ENCODE measurements around the gene ZYG11B. TPM values are rescaled to one million over a fixed set of nuclear protein-coding genes. Genes with fewer than 3 reads are reported as not detected.

ZYG11B gene
- total and polyA plus RNA-seq, 12 donors, result 9.1 to 84.3 (median 63.6) TPM

GRCh38 chr1:52876843-52877242 lies 150.6 kb downstream of the ZYG11B start:
- 62 to 77% methylated on average over 2 of the region's 2 CpGs for WGBS, 2 donors
- no peak for ATAC-seq
- Histone ChIP-seq H3K9me3 (no peaks in the 10 kb centered on the region), H3K27ac (no peak overlapping the region), H3K4me1 (no peaks in the 10 kb centered on the region), H3K27me3 (peaks cover 0 to 6% (median 0%) of the 10 kb centered on the region in 7 donors), H3K36me3 (no peaks in the 10 kb centered on the region), H3K4me3 (no peak overlapping the region)
- DNase-seq, result no peak
- TF ChIP-seq CTCF (IDR thresholded peaks at IDR 0.05), result no peak
- intact Hi-C loops (cut with DNase I), result no loop called here

Other genes with a start within 250 kb of the ZYG11B start
- gene TUT4, start 173.4 kb upstream of the ZYG11B start, total RNA-seq, result 10 to 100 TPM; 25.5 to 40.6 (median 32.5) TPM
- 10 to 100 TPM; 16.9 to 26.6 TPM for gene TUT4, start 173.4 kb upstream of the ZYG11B start, polyA plus RNA-seq
- 10 to 100 TPM in 1 of 10 donors, 1 to 10 TPM in 9; 3.3 to 14.6 (median 6.5) TPM for gene GPX7, start 124.1 kb upstream of the ZYG11B start, total RNA-seq
- gene GPX7, start 124.1 kb upstream of the ZYG11B start, polyA plus RNA-seq, result 10 to 100 TPM in 1 of 2 donors, 1 to 10 TPM in 1; 7.5 to 22.9 TPM
- under 1 TPM in 2 of 10 donors, not detected in 8; 0.10 to 0.19 TPM for gene SHISAL2A, start 93.3 kb upstream of the ZYG11B start, total RNA-seq
- gene SHISAL2A, start 93.3 kb upstream of the ZYG11B start, polyA plus RNA-seq, result under 1 TPM in 1 of 2 donors, not detected in 1; 0.22 TPM
- 10 to 100 TPM in 9 of 10 donors, 1 to 10 TPM in 1; 9.7 to 22.4 (median 16.0) TPM for gene COA7, start 28.1 kb upstream of the ZYG11B start, total RNA-seq
- gene COA7, start 28.1 kb upstream of the ZYG11B start, polyA plus RNA-seq, result 10 to 100 TPM in 1 of 2 donors, 1 to 10 TPM in 1; 3.9 to 11.1 TPM
- gene ZYG11A, start 116.3 kb downstream of the ZYG11B start, total RNA-seq, result under 1 TPM in 1 of 10 donors, not detected in 9; 0.07 TPM
- gene ZYG11A, start 116.3 kb downstream of the ZYG11B start, polyA plus RNA-seq, result not detected
- gene ECHDC2, start 195.3 kb downstream of the ZYG11B start, total RNA-seq, result 100 to 1,000 TPM in 9 of 10 donors, 10 to 100 TPM in 1; 74.6 to 148 (median 114) TPM
- gene ECHDC2, start 195.3 kb downstream of the ZYG11B start, polyA plus RNA-seq, result 100 to 1,000 TPM in 1 of 2 donors, 10 to 100 TPM in 1; 54.0 to 247 TPM
- gene SCP2, start 200.8 kb downstream of the ZYG11B start, total RNA-seq, result 100 to 1,000 TPM; 117 to 149 (median 133) TPM
- 100 to 1,000 TPM in 1 of 2 donors, 10 to 100 TPM in 1; 82.3 to 120 TPM for gene SCP2, start 200.8 kb downstream of the ZYG11B start, polyA plus RNA-seq

All from heart right ventricle (tissue), 16 donors.